ENCODE measurements around the gene SEC22C.

GRCh38 chr3:42582474-42583070 lies 805 bp upstream of the SEC22C start:
- no peak; the same call in 1 of the 2 replicates for TF ChIP-seq GATA2 (IDR thresholded peaks at IDR 0.05; ENCODE audit: low read depth, low read length)
- 0 out of 2 replicates have a peak, but pooled peaks have one; percentile 32 for TF ChIP-seq GATA3 (IDR thresholded peaks at IDR 0.05; ENCODE audit: low read depth, low read length)

Measured in SH-SY5Y (cell line).